H9 (cell line): ENCODE results near the gene CA5A. TPM values are rescaled to one million over a fixed set of nuclear protein-coding genes. Genes with fewer than 3 reads are reported as not detected.

Experiments used
- DNase-seq: peaks from one replicate; pipeline ENCODE4 v3.0.0-alpha.2; 2017
- H2AFZ ChIP-seq: one replicate; pipeline ENCODE4 v1.6.1; 2013; ENCODE audit warnings: mild to moderate bottlenecking, low read length, control low read depth, moderate library complexity
- H2AK5ac ChIP-seq: 2 replicates; pipeline ENCODE4 v1.6.1; 2013; ENCODE audit warnings: low read length, control low read depth, mixed read lengths; ENCODE audit not compliant: insufficient read length
- H2BK120ac ChIP-seq: one replicate; pipeline ENCODE4 v1.6.1; 2013; ENCODE audit warnings: low read depth, mild to moderate bottlenecking, low read length, control low read depth, inconsistent platforms; ENCODE audit not compliant: poor library complexity, severe bottlenecking
- H2BK12ac ChIP-seq: 2 replicates; pipeline ENCODE4 v1.6.1; 2013; ENCODE audit warnings: low read length, control low read depth, mixed read lengths, low read depth; ENCODE audit not compliant: insufficient read length
- H2BK15ac ChIP-seq: 2 replicates; pipeline ENCODE4 v1.6.1; 2013; ENCODE audit warnings: low read depth, low read length, control low read depth
- H2BK20ac ChIP-seq: one replicate; pipeline ENCODE4 v1.6.1; 2013; ENCODE audit warnings: low read depth, mild to moderate bottlenecking, low read length, control low read depth, inconsistent platforms; ENCODE audit not compliant: poor library complexity, severe bottlenecking
- H2BK5ac ChIP-seq: 2 replicates; pipeline ENCODE4 v1.6.1; 2013; ENCODE audit warnings: low read length, control low read depth, mixed read lengths; ENCODE audit not compliant: insufficient read length
- H3K14ac ChIP-seq: 2 replicates; pipeline ENCODE4 v1.6.1; 2013; ENCODE audit warnings: low read length, control low read depth; ENCODE audit not compliant: insufficient read depth
- H3K18ac ChIP-seq: 2 replicates; pipeline ENCODE4 v1.6.1; 2013; ENCODE audit warnings: low read depth, mild to moderate bottlenecking, mixed read lengths, low read length, control low read depth; ENCODE audit not compliant: insufficient read length
- H3K23ac ChIP-seq: 2 replicates; pipeline ENCODE4 v1.6.1; 2013; ENCODE audit warnings: low read length, control low read depth, mixed read lengths, low read depth; ENCODE audit not compliant: insufficient read length
- H3K23me2 ChIP-seq: 2 replicates; pipeline ENCODE4 v1.6.1; 2013; ENCODE audit warnings: low read depth, mild to moderate bottlenecking, mixed read lengths, low read length, control low read depth; ENCODE audit not compliant: insufficient read length, poor library complexity, severe bottlenecking
- H3K27ac ChIP-seq: 2 replicates; pipeline ENCODE4 v1.5.1; 2013; ENCODE audit warnings: low read length, control low read depth, mixed read lengths, low read depth; ENCODE audit not compliant: insufficient read length
- H3K27me3 ChIP-seq: 2 replicates; pipeline ENCODE4 v1.6.1; 2013; ENCODE audit warnings: low read length, control low read depth, inconsistent platforms; ENCODE audit not compliant: insufficient read depth
- H3K4ac ChIP-seq: 2 replicates; pipeline ENCODE4 v1.6.1; 2013; ENCODE audit warnings: low read depth, mild to moderate bottlenecking, control low read depth, inconsistent platforms, low read length, moderate library complexity
- H3K4me1 ChIP-seq: 2 replicates; pipeline ENCODE4 v1.6.1; 2013; ENCODE audit warnings: low read length, control low read depth, inconsistent platforms; ENCODE audit not compliant: insufficient read depth
- H3K4me2 ChIP-seq: 2 replicates; pipeline ENCODE4 v1.6.1; 2013; ENCODE audit warnings: low read length, control low read depth, mixed read lengths; ENCODE audit not compliant: insufficient read length, insufficient read depth
- H3K56ac ChIP-seq: 2 replicates; pipeline ENCODE4 v1.6.1; 2013; ENCODE audit warnings: low read depth, mild to moderate bottlenecking, mixed read lengths, low read length, control low read depth; ENCODE audit not compliant: insufficient read length
- H3K79me1 ChIP-seq: 2 replicates; pipeline ENCODE4 v1.6.1; 2013; ENCODE audit warnings: low read depth, mild to moderate bottlenecking, moderate library complexity, low read length, control low read depth, inconsistent platforms; ENCODE audit not compliant: insufficient read depth, poor library complexity, severe bottlenecking
- H3K79me2 ChIP-seq: 2 replicates; pipeline ENCODE4 v1.6.1; 2013; ENCODE audit warnings: low read length, control low read depth, inconsistent platforms; ENCODE audit not compliant: insufficient read depth
- H3K9ac ChIP-seq: 2 replicates; pipeline ENCODE4 v1.6.1; 2013; ENCODE audit warnings: low read length, control low read depth, mixed read lengths; ENCODE audit not compliant: insufficient read length; ENCODE audit errors: extremely low read depth
- H3K9me3 ChIP-seq: one replicate; pipeline ENCODE4 v1.6.1; 2013; ENCODE audit warnings: low read depth, low read length, inconsistent platforms; ENCODE audit not compliant: control insufficient read depth
- H3T11ph ChIP-seq: one replicate; pipeline ENCODE4 v1.6.1; 2013; ENCODE audit warnings: mild to moderate bottlenecking, low read length, control low read depth, inconsistent platforms
- H4K20me1 ChIP-seq: one replicate; pipeline ENCODE4 v1.6.1; 2013; ENCODE audit not compliant: control insufficient read depth, insufficient read length, insufficient read depth
- H4K5ac ChIP-seq: 2 replicates; pipeline ENCODE4 v1.6.1; 2013; ENCODE audit warnings: low read depth, mild to moderate bottlenecking, mixed read lengths, low read length, control low read depth; ENCODE audit not compliant: insufficient read length
- H4K8ac ChIP-seq: replicated peaks from 2 replicates; pipeline ENCODE4 v1.6.1; 2013; ENCODE audit warnings: low read length, control low read depth, mixed read lengths, low read depth; ENCODE audit not compliant: insufficient read length
- H4K91ac ChIP-seq: 2 replicates; pipeline ENCODE4 v1.6.1; 2013; ENCODE audit warnings: low read depth, mild to moderate bottlenecking, moderate library complexity, mixed read lengths, low read length, control low read depth; ENCODE audit not compliant: insufficient read length
- H3K27ac Mint-ChIP-seq, 3 experiments: 2 replicates in 2 of 3; 3 replicates in 1 of 3; pipeline ENCODE4 v1.8.0; 2020 to 2021; ENCODE audit warnings: mixed read lengths in 3 of 3, mild to moderate bottlenecking in 1 of 3, moderate library complexity in 1 of 3
- H3K27me3 Mint-ChIP-seq: 2 replicates; pipeline ENCODE4 v1.8.0; 2021; ENCODE audit warnings: low read depth, mild to moderate bottlenecking, moderate library complexity, mixed read lengths
- H3K36me3 Mint-ChIP-seq, 3 experiments: 2 replicates in 2 of 3; 3 replicates in 1 of 3; pipeline ENCODE4 v1.8.0; 2020 to 2021; ENCODE audit warnings: low read depth in 3 of 3, mixed read lengths in 3 of 3; ENCODE audit not compliant: insufficient read depth in 1 of 3
- H3K4me1 Mint-ChIP-seq, 2 experiments: 2 replicates each; pipeline ENCODE4 v1.8.0; 2020; ENCODE audit warnings: mixed read lengths in 2 of 2
- H3K4me3 Mint-ChIP-seq, 2 experiments: 2 replicates in 1 of 2; 3 replicates in 1 of 2; pipeline ENCODE4 v1.8.0; 2020 to 2021; ENCODE audit warnings: mild to moderate bottlenecking in 2 of 2, mixed read lengths in 2 of 2, moderate library complexity in 1 of 2
- H3K9me3 Mint-ChIP-seq, 2 experiments: 2 replicates in 1 of 2; 3 replicates in 1 of 2; pipeline ENCODE4 v1.8.0; 2020; ENCODE audit warnings: mild to moderate bottlenecking in 2 of 2, mixed read lengths in 2 of 2, moderate library complexity in 1 of 2
- CTCF ChIP-seq: fragments of 200-600 bp; sonication (generic); conservative IDR thresholded peaks from 3 replicates; pipeline ENCODE4 v1.8.0; 2021; ENCODE audit warnings: antibody characterized with exemption, mild to moderate bottlenecking
- WGBS: extraction: QIAGEN DNeasy Blood & Tissue Kit; methylation state at CpG from one replicate; pipeline ENCODE4 v1.1.7; 2013; ENCODE audit warnings: missing lambda C conversion rate, low lambda C conversion rate, mixed read lengths; ENCODE audit not compliant: insufficient read length; ENCODE audit errors: extremely low coverage; 5-methylcytosine and 5-hydroxymethylcytosine counted together
- total RNA-seq: library from RNA; stranded (reverse); gene quantifications from 2 replicates; pipeline ENCODE4 v1.2.1, GENCODE V29; 2021

CA5A gene
- total RNA-seq, 1 experiment from 2014 or later, result not detected

DNA sequence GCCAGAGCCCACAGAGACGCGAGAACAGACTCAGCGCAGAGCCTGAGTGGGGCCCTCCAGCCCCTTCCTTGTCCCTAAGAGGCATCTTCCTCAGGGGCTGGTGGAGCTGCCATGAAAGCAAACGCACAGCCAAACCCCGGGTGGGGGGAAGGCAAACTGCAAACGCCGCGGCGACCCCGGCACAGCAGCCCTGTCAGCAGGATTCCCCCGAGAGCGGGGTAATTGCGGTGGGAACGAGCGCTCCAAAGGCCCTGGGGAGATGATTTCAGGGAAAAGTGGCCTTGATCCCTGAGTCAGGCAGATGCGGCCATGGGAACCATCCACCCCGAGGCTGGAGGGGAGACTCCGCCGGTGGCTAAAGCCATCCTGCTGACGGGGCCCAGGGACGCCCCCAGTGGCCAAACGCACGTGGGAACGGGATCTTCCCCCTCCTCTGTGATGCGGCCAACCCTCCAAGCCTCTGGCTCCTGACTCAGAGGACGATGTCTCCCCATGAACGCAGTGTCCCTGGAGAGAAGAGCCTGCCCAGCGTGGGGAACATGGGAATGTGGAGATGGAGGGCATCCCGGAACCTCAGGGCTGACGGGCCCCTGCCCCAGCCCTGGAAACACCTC lies 92.1 kb downstream of the CA5A start:
- no peaks in the 10 kb centered on the region; the same call in 1 of the 2 replicates for H3K79me2 ChIP-seq
- no peak overlapping the region for H3K56ac ChIP-seq
- peaks cover 12 to 71% (median 36%) of the 10 kb centered on the region in 3 experiments; a peak in 6 of 7 replicates for H3K36me3 Mint-ChIP-seq
- H3T11ph ChIP-seq, result no peak overlapping the region
- H4K91ac ChIP-seq, result no peak overlapping the region
- H3K4me1 Mint-ChIP-seq, result peaks cover 14 to 25% of the 10 kb centered on the region in 2 experiments
- no peak overlapping the region for H2BK120ac ChIP-seq
- H3K9me3 ChIP-seq, result no peaks in the 10 kb centered on the region
- no CpG with 5 or more reads among the region's 30 CpGs for WGBS
- H3K9ac ChIP-seq, result no peak overlapping the region
- no peak overlapping the region for H3K4ac ChIP-seq
- no peaks in the 10 kb centered on the region for H4K20me1 ChIP-seq
- H3K9me3 Mint-ChIP-seq, result no peaks in the 10 kb centered on the region
- no peaks in the 10 kb centered on the region for H3K27me3 Mint-ChIP-seq
- H2BK5ac ChIP-seq, result no peak overlapping the region
- peak; percentile 66 for TF ChIP-seq CTCF
- no peak overlapping the region for H2BK12ac ChIP-seq
- no peak overlapping the region; the same call in 1 of the 2 replicates for H3K14ac ChIP-seq
- H2AFZ ChIP-seq, result no peak overlapping the region
- H3K27me3 ChIP-seq, result no peaks in the 10 kb centered on the region
- DNase-seq, result no peak
- no peak overlapping the region for H3K23ac ChIP-seq
- no peaks in the 10 kb centered on the region for H3K23me2 ChIP-seq
- no peak overlapping the region for H3K18ac ChIP-seq
- no peak overlapping the region for H3K4me2 ChIP-seq
- H3K4me1 ChIP-seq, result no peaks in the 10 kb centered on the region
- H3K79me1 ChIP-seq, result peaks cover 4% of the 10 kb centered on the region
- H4K8ac ChIP-seq, result no peak overlapping the region
- no peak overlapping the region for H2BK15ac ChIP-seq
- no peak overlapping the region for H2BK20ac ChIP-seq
- no peak overlapping the region; a peak in 1 of 5 replicates for H3K4me3 Mint-ChIP-seq
- H2AK5ac ChIP-seq, result no peak overlapping the region
- no peak overlapping the region for H4K5ac ChIP-seq
- H3K27ac ChIP-seq, result no peak overlapping the region
- peak overlapping the region; percentile 70 to 93 (median 74); a peak in 3 of 7 replicates for H3K27ac Mint-ChIP-seq
